B cell (primary cell): Measurements from ENCODE around the gene CEP164. TPM values are rescaled to one million over a fixed set of nuclear protein-coding genes. Genes with fewer than 3 reads are reported as not detected.

Experiments
- ATAC-seq: fragments of 200-7000 bp; cut with Tn5 transposase; one replicate; pipeline ENCODE4 v1.10.0; 2021; ENCODE audit warnings: low read depth, mild to moderate bottlenecking, moderate number of reproducible peaks, moderate library complexity
- CTCF ChIA-PET: fragments of 350-600 bp; sonication (Branson Sonifier 250); formaldehyde crosslinking; loops from one replicate; lab custom pipeline; 2021; ENCODE audit warnings: antibody characterized with exemption, inconsistent platforms; lab: Charles Lee
- POLR2A ChIA-PET: fragments of 350-600 bp; sonication (Branson Sonifier 250); formaldehyde crosslinking; loops from one replicate; lab custom pipeline; 2021; ENCODE audit warnings: antibody characterized with exemption; lab: Charles Lee
- DNase-seq: peaks from one replicate; pipeline ENCODE4 v3.0.0; 2013
- H2AFZ ChIP-seq: 2 replicates; pipeline ENCODE4 v1.6.1; 2012; ENCODE audit warnings: mild to moderate bottlenecking, low read depth, low read length; ENCODE audit not compliant: insufficient read depth, poor library complexity, severe bottlenecking
- H3K27ac ChIP-seq, 2 donors: 1 replicate in 1 of 2; 2 replicates in 1 of 2; pipeline ENCODE4 v1.5.1; 2012 to 2013; ENCODE audit warnings: low read length in 2 of 2, mild to moderate bottlenecking in 2 of 2, moderate library complexity in 1 of 2
- H3K27me3 ChIP-seq, 4 experiments: fragments of 200-600 bp in 1 of 4; sonication (generic) in 1 of 4; replicated peaks in 1 of 4; 1 replicate in 2 of 4; 2 replicates in 2 of 4; pipeline versions ENCODE4 v1.6.1 to v1.7.0; 2013 to 2016; ENCODE audit warnings: low read length in 3 of 4, mild to moderate bottlenecking in 2 of 4, mixed read lengths in 1 of 4, moderate library complexity in 1 of 4; ENCODE audit not compliant: insufficient read depth in 4 of 4, control insufficient read depth in 3 of 4; ENCODE audit errors: control extremely low read depth in 1 of 4
- H3K36me3 ChIP-seq, 2 experiments: replicated peaks in 1 of 2; 1 replicate in 1 of 2; 2 replicates in 1 of 2; pipeline versions ENCODE4 v1.6.1 to v1.7.1; 2013; ENCODE audit warnings: low read length in 1 of 2; ENCODE audit not compliant: insufficient read depth in 2 of 2, control insufficient read depth in 1 of 2; ENCODE audit errors: control extremely low read depth in 1 of 2, extremely low read depth in 1 of 2
- H3K4me1 ChIP-seq, 2 donors: fragments of 200-600 bp in 1 of 2; sonication (generic) in 1 of 2; 1 replicate in 1 of 2; 2 replicates in 1 of 2; pipeline versions ENCODE4 v1.5.1 to v1.6.1; 2013 to 2017; ENCODE audit warnings: low read length in 2 of 2; ENCODE audit not compliant: control insufficient read depth in 2 of 2, insufficient read depth in 2 of 2
- H3K4me2 ChIP-seq: replicated peaks from 2 replicates; pipeline ENCODE3; 2012; ENCODE audit warnings: mild to moderate bottlenecking, low read depth, low read length; ENCODE audit not compliant: poor library complexity, severe bottlenecking
- H3K4me3 ChIP-seq, 5 experiments: fragments of 200-600 bp in 1 of 5; sonication (generic) in 1 of 5; 1 replicate in 3 of 5; 2 replicates in 2 of 5; pipeline versions ENCODE4 v1.5.1 to v1.7.0; 2011 to 2016; ENCODE audit warnings: low read length in 4 of 5, mild to moderate bottlenecking in 4 of 5, low read depth in 2 of 5, control low read depth in 1 of 5, moderate library complexity in 1 of 5; ENCODE audit not compliant: insufficient read depth in 1 of 5; ENCODE audit errors: control extremely low read depth in 1 of 5, extremely low read depth in 1 of 5
- H3K79me2 ChIP-seq: fragments of 200-600 bp; sonication (generic); one replicate; pipeline ENCODE4 v1.6.0; 2016; ENCODE audit warnings: low read length; ENCODE audit not compliant: control insufficient read depth, insufficient read depth
- H3K9ac ChIP-seq: fragments of 200-600 bp; sonication (generic); 2 replicates; pipeline ENCODE4 v1.6.1; 2017; ENCODE audit warnings: mild to moderate bottlenecking, low read length, moderate library complexity
- H3K9me3 ChIP-seq, 3 donors: one replicate each; pipeline versions ENCODE4 v1.6.1 to v1.7.1; 2013; ENCODE audit warnings: low read length in 2 of 3; ENCODE audit not compliant: control insufficient read depth in 2 of 3, insufficient read depth in 1 of 3; ENCODE audit errors: control extremely low read depth in 1 of 3
- H4K20me1 ChIP-seq: 2 replicates; pipeline ENCODE4 v1.6.0; 2012; ENCODE audit warnings: mild to moderate bottlenecking, low read length; ENCODE audit not compliant: insufficient read depth, control insufficient read depth, poor library complexity, severe bottlenecking
- H3K27ac Mint-ChIP-seq: one replicate; pipeline ENCODE4 v1.8.0; 2021; ENCODE audit warnings: mixed read lengths
- H3K27me3 Mint-ChIP-seq: one replicate; pipeline ENCODE4 v1.8.0; 2021; ENCODE audit warnings: mixed read lengths
- H3K4me1 Mint-ChIP-seq: one replicate; pipeline ENCODE4 v1.8.0; 2021; ENCODE audit warnings: mixed read lengths
- H3K4me3 Mint-ChIP-seq: one replicate; pipeline ENCODE4 v1.8.0; 2021; ENCODE audit warnings: mixed read lengths
- H3K9me3 Mint-ChIP-seq: one replicate; pipeline ENCODE4 v1.8.0; 2022; ENCODE audit warnings: mixed read lengths; ENCODE audit not compliant: insufficient read depth
- CTCF ChIP-seq: fragments of 200-600 bp; IDR thresholded peaks from one replicate; pipeline ENCODE4 v1.8.0; 2022; ENCODE audit warnings: antibody characterized with exemption, mild to moderate bottlenecking
- EZH2 ChIP-seq: IDR thresholded peaks from 2 replicates; pipeline ENCODE4 v1.6.1; 2012; ENCODE audit warnings: borderline replicate concordance, low read depth, mild to moderate bottlenecking, moderate library complexity, low read length; ENCODE audit not compliant: insufficient read depth, poor library complexity, severe bottlenecking
- WGBS: methylation state at CpG from one replicate; pipeline ENCODE4 v1.1.5; 2013; ENCODE audit warnings: missing lambda C conversion rate; ENCODE audit not compliant: insufficient coverage; 5-methylcytosine and 5-hydroxymethylcytosine counted together
- intact Hi-C: fragments of 100-400 bp; cut with micrococcal nuclease; formaldehyde crosslinking; loops from one replicate; pipeline ENCODE4 v1.10.0; 2022
- polyA plus RNA-seq: library from polyadenylated mRNA; depleted of rRNA; stranded (reverse); fragments of >200 nt; gene quantifications from 2 replicates; pipeline ENCODE4 v1.2.3, GENCODE V29; 2012
- total RNA-seq, 2 donors: library from RNA; stranded (reverse); fragments of 120-200 nt in 1 of 2; gene quantifications; 1 replicate in 1 of 2; 2 replicates in 1 of 2; pipeline versions ENCODE4 v1.2.3 to v1.2.4, GENCODE V29; 2013 to 2022

Gene CEP164
- total and polyA plus RNA-seq, 2 donors (not counting 1 experiment from before 2014, with no cell fraction given), result 31.5 to 54.8 TPM

GRCh38 chr11:117417342-117417741 lies 89.7 kb downstream of the CEP164 start:
- no peak overlapping the region for H3K4me3 ChIP-seq
- WGBS, result 48% methylated on average over 4 of the region's 6 CpGs
- DNase-seq, result no peak
- Mint-ChIP-seq H3K27ac (no peak overlapping the region), H3K4me1 (no peaks in the 10 kb centered on the region), H3K4me3 (no peak overlapping the region), H3K27me3 (peaks cover 7% of the 10 kb centered on the region), H3K9me3 (no peaks in the 10 kb centered on the region)
- H3K9ac ChIP-seq, result no peak overlapping the region
- ATAC-seq, result no peak
- no peaks in the 10 kb centered on the region for H3K36me3 ChIP-seq
- H3K79me2 ChIP-seq, result no peaks in the 10 kb centered on the region
- H3K27me3 ChIP-seq, result no peaks in the 10 kb centered on the region
- CTCF ChIA-PET, result interaction anchor here (3.4 kb wide), 1 partner anchor 9 kb away, joined by 9 read pairs; no protein-coding TSS in a partner anchor
- no peak overlapping the region for H3K4me2 ChIP-seq
- TF ChIP-seq CTCF, result no peak
- no peak for TF ChIP-seq EZH2
- no peaks in the 10 kb centered on the region for H3K4me1 ChIP-seq
- peaks cover 0 to 2% (median 0%) of the 10 kb centered on the region in 3 donors for H3K9me3 ChIP-seq
- H3K27ac ChIP-seq, result no peak overlapping the region
- no peak overlapping the region for H2AFZ ChIP-seq
- POLR2A ChIA-PET, result no interaction called here
- intact Hi-C loops, result no loop called here
- H4K20me1 ChIP-seq, result no peaks in the 10 kb centered on the region

- ATAC-seq (no peak), DNase-seq (no peak)
- Mint-ChIP-seq H3K9me3 (no peaks in the 10 kb centered on the region), H3K27me3 (peaks cover 7% of the 10 kb centered on the region), H3K27ac (no peak overlapping the region), H3K4me1 (no peaks in the 10 kb centered on the region), H3K4me3 (no peak overlapping the region)
- no peaks in the 10 kb centered on the region for H3K27me3 ChIP-seq
- ChIA-PET POLR2A (no interaction called here), CTCF (interaction anchor here (3.4 kb wide), 1 partner anchor 8 kb away, joined by 9 read pairs; no protein-coding TSS in a partner anchor)
- H3K4me2 ChIP-seq, result no peak overlapping the region
- H3K36me3 ChIP-seq, result no peaks in the 10 kb centered on the region
- WGBS, result 87% methylated on average over 12 of the region's 12 CpGs
- no peak overlapping the region for H3K27ac ChIP-seq
- no peaks in the 10 kb centered on the region for H3K79me2 ChIP-seq
- H3K9ac ChIP-seq, result no peak overlapping the region
- no peaks in the 10 kb centered on the region for H3K4me1 ChIP-seq
- intact Hi-C loops, result no loop called here
- H3K9me3 ChIP-seq, result peaks cover 0 to 2% (median 0%) of the 10 kb centered on the region in 3 donors
- TF ChIP-seq EZH2, result no peak
- no peak for TF ChIP-seq CTCF
- H3K4me3 ChIP-seq, result no peak overlapping the region
- no peak overlapping the region for H2AFZ ChIP-seq
- no peaks in the 10 kb centered on the region for H4K20me1 ChIP-seq
Measured at GRCh38 chr11:117417856-117418255, 90.2 kb downstream of the CEP164 start.
